Naive thymus-derived CD4-positive, alpha-beta T cell (primary cell): ENCODE measurements around the gene DENND1B. TPM values are rescaled to one million over a fixed set of nuclear protein-coding genes. Genes with fewer than 3 reads are reported as not detected.

Experiments
- ATAC-seq: fragments of 150-1000 bp; cut with Tn5 transposase; 2 replicates; pipeline ENCODE4 v1.10.0; 2021; ENCODE audit warnings: mild to moderate bottlenecking, moderate library complexity
- CTCF ChIA-PET: fragments of 350-600 bp; sonication (Branson Sonifier 250); formaldehyde crosslinking; loops from one replicate; lab custom pipeline; 2021; ENCODE audit warnings: antibody characterized with exemption; lab: Charles Lee
- POLR2A ChIA-PET: fragments of 350-600 bp; sonication (Branson Sonifier 250); formaldehyde crosslinking; loops from one replicate; lab custom pipeline; 2021; ENCODE audit warnings: antibody characterized with exemption, inconsistent platforms; lab: Charles Lee
- DNase-seq, 9 donors: peaks; one replicate each; pipeline versions ENCODE4 v3.0.0 to v3.0.0-alpha.2; 2020 to 2022; ENCODE audit warnings: mixed read lengths in 1 of 9
- H3K27ac ChIP-seq: one replicate; pipeline ENCODE4 v1.7.0; 2013; ENCODE audit warnings: mild to moderate bottlenecking, low read depth, low read length, moderate library complexity
- H3K27me3 ChIP-seq, 2 donors: one replicate each; pipeline ENCODE4 v1.7.0; 2013; ENCODE audit warnings: low read length in 2 of 2, mild to moderate bottlenecking in 2 of 2, moderate library complexity in 2 of 2; ENCODE audit not compliant: control insufficient read depth in 2 of 2, insufficient read depth in 2 of 2
- H3K36me3 ChIP-seq, 3 experiments: 1 replicate in 2 of 3; 2 replicates in 1 of 3; pipeline ENCODE4 v1.7.0; 2013; ENCODE audit warnings: low read length in 3 of 3, mild to moderate bottlenecking in 3 of 3, moderate library complexity in 1 of 3; ENCODE audit not compliant: insufficient read depth in 3 of 3, control insufficient read depth in 2 of 3
- H3K4me1 ChIP-seq, 2 donors: one replicate each; pipeline ENCODE4 v1.7.0; 2013; ENCODE audit warnings: low read length in 2 of 2, mild to moderate bottlenecking in 2 of 2, moderate library complexity in 1 of 2; ENCODE audit not compliant: control insufficient read depth in 2 of 2, insufficient read depth in 2 of 2
- H3K4me3 ChIP-seq: 2 replicates; pipeline ENCODE4 v1.7.0; 2013; ENCODE audit warnings: mild to moderate bottlenecking, low read length
- H3K9me3 ChIP-seq, 3 experiments: 1 replicate in 2 of 3; 2 replicates in 1 of 3; pipeline ENCODE4 v1.7.0; 2013; ENCODE audit warnings: low read length in 3 of 3; ENCODE audit not compliant: control insufficient read depth in 2 of 3
- H3K27ac Mint-ChIP-seq, 9 donors: one replicate each; pipeline ENCODE4 v1.8.0; 2020 to 2022; ENCODE audit warnings: mixed read lengths in 9 of 9, mild to moderate bottlenecking in 8 of 9, moderate library complexity in 5 of 9, inconsistent platforms in 2 of 9
- H3K27me3 Mint-ChIP-seq, 5 donors: one replicate each; pipeline ENCODE4 v1.8.0; 2021 to 2022; ENCODE audit warnings: mixed read lengths in 5 of 5, mild to moderate bottlenecking in 1 of 5
- H3K36me3 Mint-ChIP-seq, 5 donors: one replicate each; pipeline ENCODE4 v1.8.0; 2020 to 2022; ENCODE audit warnings: mixed read lengths in 5 of 5, mild to moderate bottlenecking in 3 of 5, inconsistent platforms in 1 of 5
- H3K4me1 Mint-ChIP-seq, 7 donors: one replicate each; pipeline ENCODE4 v1.8.0; 2020 to 2022; ENCODE audit warnings: mixed read lengths in 7 of 7, mild to moderate bottlenecking in 3 of 7, inconsistent platforms in 1 of 7
- H3K4me3 Mint-ChIP-seq, 10 donors: one replicate each; pipeline ENCODE4 v1.8.0; 2020 to 2022; ENCODE audit warnings: mild to moderate bottlenecking in 10 of 10, mixed read lengths in 10 of 10, moderate library complexity in 6 of 10, inconsistent platforms in 2 of 10
- H3K9me3 Mint-ChIP-seq, 11 donors: one replicate each; pipeline ENCODE4 v1.8.0; 2020 to 2022; ENCODE audit warnings: mixed read lengths in 11 of 11, mild to moderate bottlenecking in 4 of 11, inconsistent platforms in 1 of 11, moderate library complexity in 1 of 11
- intact Hi-C, 2 donors: fragments of 100-400 bp; cut with micrococcal nuclease; formaldehyde crosslinking; loops; one replicate each; pipeline ENCODE4 v1.15.1; 2023
- polyA plus RNA-seq, 2 donors: library from polyadenylated mRNA; unstranded; fragments of 300-500 nt; fragmentation: Illumina TruSeq; gene quantifications; one replicate each; pipeline ENCODE4 v1.2.3, GENCODE V29; 2021
- total RNA-seq, 6 experiments: library from RNA in 5 of 6; stranded (reverse) in 5 of 6; gene quantifications; 1 replicate in 5 of 6; 2 replicates in 1 of 6; pipeline ENCODE4 v1.2.3 and lab custom pipeline; 2021 to 2026

The DENND1B gene
- total and polyA plus RNA-seq, 7 experiments from 2014 or later, result 7.3 to 28.7 (median 18.2) TPM

DNA sequence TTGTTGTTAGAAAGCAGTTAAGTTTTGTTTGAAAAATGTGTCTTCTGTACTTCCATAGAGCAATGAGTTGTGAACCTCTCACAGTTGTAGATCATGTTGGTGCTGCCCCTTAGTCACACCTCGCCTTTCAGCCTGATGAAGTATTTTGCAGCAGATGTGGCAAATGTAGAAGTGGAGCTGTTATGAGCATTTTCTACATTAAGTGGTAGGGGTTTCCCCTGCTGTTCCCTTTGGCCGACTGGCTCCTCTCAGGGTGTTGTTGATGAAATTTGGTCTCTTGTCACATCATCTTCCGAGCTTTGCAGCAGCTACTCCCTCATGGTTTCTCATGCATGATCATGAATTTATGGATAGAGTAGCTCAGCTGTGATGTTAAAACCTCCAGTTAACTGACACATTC, 33.6 kb upstream of the DENND1B start:
- H3K9me3 ChIP-seq, result no peaks in the 10 kb centered on the region
- no peak for DNase-seq
- Mint-ChIP-seq H3K4me3 (no peak overlapping the region), H3K9me3 (peaks cover 0 to 7% (median 1%) of the 10 kb centered on the region in 11 donors), H3K27ac (peak overlapping the region in 1 of 9 donors; percentile 37), H3K4me1 (peaks cover 0 to 5% (median 0%) of the 10 kb centered on the region in 7 donors), H3K36me3 (no peaks in the 10 kb centered on the region), H3K27me3 (no peaks in the 10 kb centered on the region)
- ChIA-PET CTCF (no interaction called here), POLR2A (no interaction called here)
- H3K36me3 ChIP-seq, result no peaks in the 10 kb centered on the region
- H3K4me1 ChIP-seq, result peaks cover 0 to 4% of the 10 kb centered on the region in 2 donors
- peak; percentile 49 for ATAC-seq
- intact Hi-C loops, result no loop called here
- no peaks in the 10 kb centered on the region for H3K27me3 ChIP-seq
- H3K4me3 ChIP-seq, result no peak overlapping the region
- no peak overlapping the region for H3K27ac ChIP-seq

DNA sequence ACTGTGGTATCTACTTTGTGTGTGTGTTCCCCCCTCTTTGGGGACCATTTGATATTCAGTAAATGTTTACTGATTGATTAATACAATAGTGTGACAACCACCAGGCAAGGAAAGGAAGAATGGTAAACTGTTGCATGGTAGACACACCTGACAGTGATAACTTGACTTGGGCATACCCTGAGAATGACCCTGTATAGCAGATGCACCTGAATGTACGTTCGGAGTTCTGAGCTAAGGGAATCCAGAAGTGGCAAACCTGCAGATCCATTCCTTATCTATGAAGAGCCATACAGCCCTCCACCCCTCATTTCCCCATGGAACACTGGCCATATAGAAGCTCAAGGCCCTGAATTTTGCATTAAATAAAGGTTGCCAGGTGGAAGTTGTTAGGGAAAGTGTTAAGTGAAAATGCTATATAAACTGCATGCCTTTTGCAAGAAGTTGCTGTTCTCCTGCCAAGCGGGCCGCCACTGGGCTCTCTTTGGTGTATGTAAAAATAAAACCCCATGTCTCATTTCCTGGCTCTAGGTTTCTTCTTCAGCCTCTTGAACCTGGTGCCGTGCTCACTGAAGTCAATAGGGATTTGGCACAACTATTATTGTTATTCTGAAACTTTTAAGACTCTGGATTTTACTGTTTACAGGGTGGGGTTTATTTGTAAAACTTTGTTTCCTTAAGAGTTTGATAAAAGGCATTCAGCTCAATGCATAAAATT, 32.6 kb upstream of the DENND1B start:
- peaks cover 0 to 5% (median 0%) of the 10 kb centered on the region in 7 donors for H3K4me1 Mint-ChIP-seq
- H3K4me3 ChIP-seq, result no peak overlapping the region
- H3K4me3 Mint-ChIP-seq, result no peak overlapping the region
- H3K36me3 ChIP-seq, result no peaks in the 10 kb centered on the region
- H3K9me3 ChIP-seq, result no peaks in the 10 kb centered on the region
- H3K36me3 Mint-ChIP-seq, result no peaks in the 10 kb centered on the region
- peaks cover 0 to 5% (median under 1%) of the 10 kb centered on the region in 11 donors for H3K9me3 Mint-ChIP-seq
- H3K27me3 Mint-ChIP-seq, result no peaks in the 10 kb centered on the region
- H3K27ac Mint-ChIP-seq, result no peak overlapping the region
- ATAC-seq, result no peak
- ChIA-PET POLR2A (interaction anchor here (0.5 kb wide), 1 partner anchor 40 kb away, joined by 3 read pairs; no protein-coding TSS in a partner anchor), CTCF (no interaction called here)
- H3K27me3 ChIP-seq, result no peaks in the 10 kb centered on the region
- intact Hi-C loops, result no loop called here
- peaks cover 0 to 4% of the 10 kb centered on the region in 2 donors for H3K4me1 ChIP-seq
- H3K27ac ChIP-seq, result no peak overlapping the region
- no peak for DNase-seq

DNA sequence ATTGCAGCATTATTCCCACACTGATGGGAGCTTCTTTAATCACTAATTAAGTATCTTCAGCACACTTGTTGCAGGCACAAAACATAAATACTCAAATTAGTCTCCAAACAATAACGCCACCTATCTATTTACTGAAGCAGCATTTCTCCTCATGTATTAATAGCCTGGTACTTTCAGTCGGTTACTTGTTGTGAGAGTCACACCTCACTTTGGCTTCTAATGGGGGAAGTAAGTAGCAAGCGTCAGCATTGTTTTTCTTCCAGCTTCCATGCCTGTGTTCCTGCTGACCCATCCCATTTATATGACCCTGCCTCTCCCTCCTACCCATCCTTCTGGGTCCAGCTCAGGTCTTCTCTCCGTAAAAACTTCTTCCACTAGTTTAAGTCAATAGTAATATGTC, 31.9 kb upstream of the DENND1B start:
- POLR2A ChIA-PET, result no interaction called here
- H3K36me3 Mint-ChIP-seq, result no peaks in the 10 kb centered on the region

DNA sequence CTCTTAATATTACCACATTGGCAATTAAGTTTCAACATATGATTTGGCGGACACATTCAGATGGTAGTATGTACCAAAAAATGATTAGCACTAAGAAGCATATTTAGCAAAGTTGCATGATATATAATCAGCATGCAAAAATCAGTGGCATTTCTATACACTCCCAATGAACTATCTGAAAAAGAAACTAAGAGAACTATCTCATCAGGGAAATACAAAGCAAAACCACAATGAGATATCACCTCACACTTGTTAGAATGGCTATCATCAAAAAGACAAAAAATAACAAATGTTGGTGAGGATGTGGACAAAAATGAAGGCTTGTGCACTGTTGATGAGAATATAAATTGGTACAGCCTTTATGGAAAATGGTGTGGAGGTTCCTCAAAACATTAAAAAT, 31.4 kb upstream of the DENND1B start:
- CTCF ChIA-PET, result no interaction called here
- H3K27ac ChIP-seq, result no peak overlapping the region
- no peak overlapping the region for H3K4me3 ChIP-seq
- H3K4me1 ChIP-seq, result peaks cover 0 to 4% of the 10 kb centered on the region in 2 donors
- POLR2A ChIA-PET, result no interaction called here
- Mint-ChIP-seq H3K9me3 (peaks cover 0 to 7% (median 2%) of the 10 kb centered on the region in 11 donors), H3K27me3 (peaks cover 0 to 3% (median 0%) of the 10 kb centered on the region in 5 donors), H3K4me3 (no peak overlapping the region), H3K27ac (no peak overlapping the region), H3K4me1 (peaks cover 0 to 5% (median 0%) of the 10 kb centered on the region in 7 donors), H3K36me3 (peaks cover 0 to 3% (median 0%) of the 10 kb centered on the region in 5 donors)
- no peak for ATAC-seq
- no peaks in the 10 kb centered on the region for H3K36me3 ChIP-seq
- H3K27me3 ChIP-seq, result no peaks in the 10 kb centered on the region
- no peak for DNase-seq
- intact Hi-C loops, result no loop called here
- peaks cover 0 to 2% (median 0%) of the 10 kb centered on the region in 3 experiments for H3K9me3 ChIP-seq

More for the DNA sequence above, 31.9 kb upstream of the DENND1B start:
- Histone ChIP-seq H3K36me3 (no peaks in the 10 kb centered on the region), H3K27ac (no peak overlapping the region), H3K4me3 (no peak overlapping the region), H3K9me3 (no peaks in the 10 kb centered on the region), H3K4me1 (peaks cover 0 to 4% of the 10 kb centered on the region in 2 donors), H3K27me3 (no peaks in the 10 kb centered on the region)
- no peak overlapping the region for H3K27ac Mint-ChIP-seq
- DNase-seq (no peak), ATAC-seq (peak; percentile 32)
- CTCF ChIA-PET, result interaction anchor here (0.6 kb wide), 1 partner anchor 631 kb away, joined by 3 read pairs; no protein-coding TSS in a partner anchor
- peaks cover 0 to 5% (median 0%) of the 10 kb centered on the region in 7 donors for H3K4me1 Mint-ChIP-seq
- H3K9me3 Mint-ChIP-seq, result peaks cover 0 to 3% (median 0%) of the 10 kb centered on the region in 11 donors
- no peak overlapping the region for H3K4me3 Mint-ChIP-seq
- H3K27me3 Mint-ChIP-seq, result no peaks in the 10 kb centered on the region
- intact Hi-C loops, result no loop called here

DNA sequence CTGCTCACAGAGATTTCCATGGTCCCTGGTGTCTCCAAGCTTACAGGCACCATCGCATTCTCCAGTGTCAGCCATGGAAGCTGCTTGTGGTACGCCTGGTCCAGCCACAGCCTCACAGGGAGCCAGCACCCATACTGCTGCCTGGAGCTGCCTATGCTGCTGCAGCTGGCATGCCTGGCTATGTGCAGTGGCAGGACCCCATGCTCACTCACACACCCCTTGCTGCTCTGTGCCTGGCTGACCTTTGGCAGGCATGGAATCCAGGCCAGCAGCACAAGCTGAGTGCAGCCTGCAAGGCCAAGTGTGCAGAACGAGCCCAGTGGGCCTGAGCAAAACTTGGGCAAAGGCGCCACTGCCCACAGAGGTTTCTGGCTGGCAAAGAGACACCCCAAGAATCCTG, 26.4 kb upstream of the DENND1B start:
- H3K4me1 Mint-ChIP-seq, result peaks cover 0 to 3% (median 0%) of the 10 kb centered on the region in 7 donors
- Histone ChIP-seq H3K27ac (no peak overlapping the region), H3K9me3 (peaks cover 0 to 22% (median 3%) of the 10 kb centered on the region in 3 experiments), H3K36me3 (no peaks in the 10 kb centered on the region), H3K4me1 (no peaks in the 10 kb centered on the region), H3K4me3 (no peak overlapping the region), H3K27me3 (no peaks in the 10 kb centered on the region)
- peaks cover 0 to 14% (median 5%) of the 10 kb centered on the region in 5 donors for H3K36me3 Mint-ChIP-seq
- intact Hi-C loops, result no loop called here
- DNase-seq, result no peak
- POLR2A ChIA-PET, result no interaction called here
- no peak overlapping the region for H3K4me3 Mint-ChIP-seq
- CTCF ChIA-PET, result no interaction called here
- H3K9me3 Mint-ChIP-seq, result peaks cover 14 to 38% (median 24%) of the 10 kb centered on the region in 11 donors
- peaks cover 0 to 9% (median 4%) of the 10 kb centered on the region in 5 donors for H3K27me3 Mint-ChIP-seq
- H3K27ac Mint-ChIP-seq, result no peak overlapping the region
- ATAC-seq, result no peak

DNA sequence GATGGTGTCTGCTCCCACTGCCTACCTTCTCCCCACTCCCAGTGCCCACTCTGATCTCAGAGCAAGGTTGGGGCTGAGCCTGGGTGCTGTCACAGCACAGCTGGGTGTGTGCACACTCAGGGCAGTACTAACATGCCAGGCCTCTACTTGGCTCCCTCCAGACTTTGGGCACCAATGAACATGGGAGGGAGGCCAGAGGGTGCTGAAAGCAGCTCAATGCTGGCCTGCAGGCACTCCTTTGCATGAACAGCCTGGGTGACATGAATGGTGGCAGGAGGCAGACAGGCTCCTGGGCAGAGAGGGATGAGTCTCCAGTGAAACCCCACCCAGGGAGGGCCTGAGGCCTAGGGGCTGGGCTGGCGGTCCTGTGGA, 25.8 kb upstream of the DENND1B start:
- H3K27me3 ChIP-seq, result no peaks in the 10 kb centered on the region
- DNase-seq (no peak), ATAC-seq (no peak)
- intact Hi-C loops, result no loop called here
- H3K4me1 ChIP-seq, result no peaks in the 10 kb centered on the region
- H3K9me3 Mint-ChIP-seq, result peaks cover 19 to 43% (median 30%) of the 10 kb centered on the region in 11 donors
- no peaks in the 10 kb centered on the region for H3K36me3 ChIP-seq
- no peak overlapping the region for H3K27ac Mint-ChIP-seq
- no peak overlapping the region for H3K4me3 Mint-ChIP-seq
- ChIA-PET CTCF (no interaction called here), POLR2A (no interaction called here)
- no peaks in the 10 kb centered on the region for H3K4me1 Mint-ChIP-seq
- no peak overlapping the region for H3K4me3 ChIP-seq
- peaks cover 0 to 25% (median 3%) of the 10 kb centered on the region in 3 experiments for H3K9me3 ChIP-seq
- no peak overlapping the region for H3K27ac ChIP-seq
- peaks cover 3 to 15% (median 9%) of the 10 kb centered on the region in 5 donors for H3K27me3 Mint-ChIP-seq
- H3K36me3 Mint-ChIP-seq, result peaks cover under 1 to 20% (median 10%) of the 10 kb centered on the region in 5 donors
